ENCODE measurements around the gene SIN3A.
"Not testable (repeated sequence)": the region's sequence is repeated elsewhere in the genome, so short reads cannot be mapped to it uniquely, and the experiment has no call there.

SIN3A gene

GRCh38 chr15:75357976-75358673 is 93.4 kb downstream of the SIN3A start:
- DNase-seq (ENCODE audit: low read depth in 2 of 2, low spot score in 1 of 2) = no peak

- no peak for DNase-seq (ENCODE audit: low read depth in 2 of 2, low spot score in 1 of 2)
Observed at GRCh38 chr15:75356517-75356916, 95.0 kb downstream of the SIN3A start.

GRCh38 chr15:75356006-75356405 is 95.5 kb downstream of the SIN3A start:
- DNase-seq (ENCODE audit: low read depth in 2 of 2, low spot score in 1 of 2) = no peak

- no peak for DNase-seq (ENCODE audit: low read depth in 2 of 2, low spot score in 1 of 2)
Observed at GRCh38 chr15:75355369-75355768, 96.1 kb downstream of the SIN3A start.

GRCh38 chr15:75354454-75354853 is 97.0 kb downstream of the SIN3A start:
- no peak for DNase-seq (ENCODE audit: low read depth in 2 of 2, low spot score in 1 of 2)

GRCh38 chr15:75353604-75354003 is 97.9 kb downstream of the SIN3A start:
- DNase-seq (ENCODE audit: low read depth in 2 of 2, low spot score in 1 of 2) = no peak

GRCh38 chr15:75352186-75353080 is 99.1 kb downstream of the SIN3A start:
- DNase-seq (ENCODE audit: low read depth in 2 of 2, low spot score in 1 of 2) = no peak

GRCh38 chr15:75350601-75351361 is 100.7 kb downstream of the SIN3A start:
- DNase-seq (ENCODE audit: low read depth in 2 of 2, low spot score in 1 of 2) = no peak

GRCh38 chr15:75349851-75350588 is 101.5 kb downstream of the SIN3A start:
- peak; percentile 32 to 56 for DNase-seq (ENCODE audit: low read depth in 2 of 2, low spot score in 1 of 2)

GRCh38 chr15:75349351-75349669 is 102.2 kb downstream of the SIN3A start:
- not testable (repeated sequence) for DNase-seq (ENCODE audit: low read depth in 2 of 2, low spot score in 1 of 2)

- DNase-seq (ENCODE audit: low read depth in 2 of 2, low spot score in 1 of 2) = no peak
Observed at GRCh38 chr15:75348562-75349350, 102.7 kb downstream of the SIN3A start.

GRCh38 chr15:75348034-75348561 is 103.4 kb downstream of the SIN3A start:
- DNase-seq (ENCODE audit: low read depth in 2 of 2, low spot score in 1 of 2) = no peak

- DNase-seq (ENCODE audit: low read depth in 2 of 2, low spot score in 1 of 2) = no peak
Observed at GRCh38 chr15:75347222-75348033, 104.1 kb downstream of the SIN3A start.

GRCh38 chr15:75346796-75347221 is 104.7 kb downstream of the SIN3A start, which contains the start of gene NEIL1:
NEIL1 (plus strand) TSS chr15:75347039; CDS start chr15:75348906, 1,867 bp downstream.
- DNase-seq (ENCODE audit: low read depth in 2 of 2, low spot score in 1 of 2) = no peak

- DNase-seq (ENCODE audit: low read depth in 2 of 2, low spot score in 1 of 2) = not testable (repeated sequence)
Observed at GRCh38 chr15:75343953-75344352, 107.5 kb downstream of the SIN3A start.

GRCh38 chr15:75342221-75342620 is 109.3 kb downstream of the SIN3A start:
- DNase-seq (ENCODE audit: low read depth in 2 of 2, low spot score in 1 of 2) = no peak

GRCh38 chr15:75339531-75340240 is 111.8 kb downstream of the SIN3A start:
- DNase-seq (ENCODE audit: low read depth in 2 of 2, low spot score in 1 of 2) = no peak

GRCh38 chr15:75338661-75339240 is 112.7 kb downstream of the SIN3A start:
- DNase-seq (ENCODE audit: low read depth in 2 of 2, low spot score in 1 of 2) = no peak
